Thoracic aorta (tissue), 2 donors: ENCODE measurements around the gene PLCD1. TPM values are rescaled to one million over a fixed set of nuclear protein-coding genes. Genes with fewer than 3 reads are reported as not detected.

Experiments used
- ATAC-seq: fragments of 150-250 bp; one replicate; pipeline ENCODE4 v1.8.0; 2017; ENCODE audit warnings: low read depth; ENCODE audit not compliant: insufficient number of reproducible peaks, low FRiP score
- DNase-seq: peaks from one replicate; pipeline ENCODE4 v3.0.0-alpha.2; 2020; ENCODE audit warnings: low spot score
- H3K27ac ChIP-seq, 2 donors: fragments of 200-600 bp; sonication (generic); 1 replicate in 1 of 2; 2 replicates in 1 of 2; pipeline ENCODE4 v1.5.1; 2016; ENCODE audit warnings: mild to moderate bottlenecking in 2 of 2, moderate library complexity in 2 of 2
- H3K27me3 ChIP-seq: fragments of 200-600 bp; sonication (generic); replicated peaks from 2 replicates; pipeline ENCODE4 v1.6.0; 2016; ENCODE audit warnings: mild to moderate bottlenecking; ENCODE audit not compliant: insufficient read depth
- H3K36me3 ChIP-seq: fragments of 200-600 bp; sonication (generic); one replicate; pipeline ENCODE4 v1.5.1; 2016
- H3K4me1 ChIP-seq, 2 donors: fragments of 200-600 bp; sonication (generic); 1 replicate in 1 of 2; 2 replicates in 1 of 2; pipeline versions ENCODE4 v1.5.1 to v1.6.0; 2016; ENCODE audit warnings: low read depth in 2 of 2, mild to moderate bottlenecking in 1 of 2; ENCODE audit not compliant: control insufficient read depth in 1 of 2
- H3K4me3 ChIP-seq: fragments of 200-600 bp; sonication (generic); 2 replicates; pipeline ENCODE4 v1.5.1; 2016; ENCODE audit warnings: mild to moderate bottlenecking
- H3K9me3 ChIP-seq: fragments of 200-600 bp; sonication (generic); 2 replicates; pipeline ENCODE4 v1.5.1; 2016
- total RNA-seq, 2 donors: library from RNA; depleted of rRNA; stranded (reverse); fragments of >200 nt; gene quantifications; one replicate each; pipeline versions ENCODE4 v1.1.0 to v1.2.3, GENCODE V29; 2016
- TF ChIP-seq, protein P1 (sequence below): fragments of 200-600 bp; sonication (generic); IDR thresholded peaks from one replicate; pipeline ENCODE4 v1.5.1; 2019; ENCODE audit warnings: antibody characterized with exemption

The PLCD1 gene
- total RNA-seq, 2 donors from 2014 or later, result 34.8 to 93.3 TPM

GRCh38 chr3:38018296-38019266 is 10.9 kb downstream of the PLCD1 start:
- H3K4me1 ChIP-seq, result peaks cover 0 to under 1% of the 10 kb centered on the region in 2 donors
- DNase-seq, result no peak
- no peak for ATAC-seq
- no peaks in the 10 kb centered on the region for H3K9me3 ChIP-seq
- H3K27ac ChIP-seq, result no peak overlapping the region
- TF ChIP-seq, protein P1, sequence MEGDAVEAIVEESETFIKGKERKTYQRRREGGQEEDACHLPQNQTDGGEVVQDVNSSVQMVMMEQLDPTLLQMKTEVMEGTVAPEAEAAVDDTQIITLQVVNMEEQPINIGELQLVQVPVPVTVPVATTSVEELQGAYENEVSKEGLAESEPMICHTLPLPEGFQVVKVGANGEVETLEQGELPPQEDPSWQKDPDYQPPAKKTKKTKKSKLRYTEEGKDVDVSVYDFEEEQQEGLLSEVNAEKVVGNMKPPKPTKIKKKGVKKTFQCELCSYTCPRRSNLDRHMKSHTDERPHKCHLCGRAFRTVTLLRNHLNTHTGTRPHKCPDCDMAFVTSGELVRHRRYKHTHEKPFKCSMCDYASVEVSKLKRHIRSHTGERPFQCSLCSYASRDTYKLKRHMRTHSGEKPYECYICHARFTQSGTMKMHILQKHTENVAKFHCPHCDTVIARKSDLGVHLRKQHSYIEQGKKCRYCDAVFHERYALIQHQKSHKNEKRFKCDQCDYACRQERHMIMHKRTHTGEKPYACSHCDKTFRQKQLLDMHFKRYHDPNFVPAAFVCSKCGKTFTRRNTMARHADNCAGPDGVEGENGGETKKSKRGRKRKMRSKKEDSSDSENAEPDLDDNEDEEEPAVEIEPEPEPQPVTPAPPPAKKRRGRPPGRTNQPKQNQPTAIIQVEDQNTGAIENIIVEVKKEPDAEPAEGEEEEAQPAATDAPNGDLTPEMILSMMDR, result no peak
- H3K27me3 ChIP-seq, result no peaks in the 10 kb centered on the region
- peaks cover 39% of the 10 kb centered on the region for H3K36me3 ChIP-seq
- H3K4me3 ChIP-seq, result no peak overlapping the region

DNA sequence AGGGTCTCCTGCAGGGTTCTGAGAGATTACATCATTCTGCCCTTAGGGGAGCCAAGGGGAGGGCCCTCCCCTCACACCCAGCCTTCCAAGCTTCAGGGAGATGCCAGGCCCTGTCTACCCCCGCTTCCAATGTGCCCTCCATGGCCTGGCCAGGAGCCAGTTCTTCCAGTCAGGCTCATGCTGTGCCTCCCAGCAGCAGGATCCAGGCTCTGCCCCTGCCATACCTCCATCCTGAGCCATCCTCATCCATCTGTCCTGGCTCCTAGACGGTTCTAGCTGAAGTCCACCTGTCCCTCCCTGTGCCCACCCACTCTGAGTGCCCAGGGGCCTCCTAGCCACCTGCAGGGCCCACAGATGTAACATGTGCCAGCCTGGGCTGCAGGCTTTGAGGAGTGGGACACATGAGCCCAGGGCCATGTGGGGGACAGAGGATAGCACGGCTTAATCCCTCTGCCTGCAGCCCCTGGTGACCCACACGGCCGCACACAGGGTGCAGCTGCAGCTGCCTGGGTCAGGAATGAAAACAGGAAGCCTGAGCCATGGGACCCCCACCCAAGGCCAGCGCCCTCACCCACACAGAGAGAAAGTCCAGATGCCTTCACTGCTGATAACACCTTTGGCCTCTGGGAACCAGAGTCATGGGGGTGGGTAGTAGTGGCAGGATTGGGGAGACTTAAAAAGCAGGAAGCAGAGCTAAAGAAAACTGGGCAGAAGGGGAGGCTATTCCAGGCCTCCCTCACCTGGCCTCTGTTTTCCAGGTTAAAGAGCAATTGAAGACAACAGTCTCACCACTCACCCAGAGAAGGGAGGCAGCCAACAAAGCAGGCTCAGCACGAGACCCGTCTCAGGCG is 11.8 kb downstream of the PLCD1 start:
- Histone ChIP-seq H3K4me1 (no peaks in the 10 kb centered on the region), H3K9me3 (no peaks in the 10 kb centered on the region), H3K27ac (no peak overlapping the region), H3K4me3 (no peak overlapping the region), H3K27me3 (no peaks in the 10 kb centered on the region), H3K36me3 (peaks cover 39% of the 10 kb centered on the region)
- TF ChIP-seq, protein P1, result no peak
- no peak for DNase-seq
- no peak for ATAC-seq

GRCh38 chr3:38016847-38017444 is 12.5 kb downstream of the PLCD1 start:
- no peaks in the 10 kb centered on the region for H3K4me1 ChIP-seq
- ATAC-seq, result no peak

DNA sequence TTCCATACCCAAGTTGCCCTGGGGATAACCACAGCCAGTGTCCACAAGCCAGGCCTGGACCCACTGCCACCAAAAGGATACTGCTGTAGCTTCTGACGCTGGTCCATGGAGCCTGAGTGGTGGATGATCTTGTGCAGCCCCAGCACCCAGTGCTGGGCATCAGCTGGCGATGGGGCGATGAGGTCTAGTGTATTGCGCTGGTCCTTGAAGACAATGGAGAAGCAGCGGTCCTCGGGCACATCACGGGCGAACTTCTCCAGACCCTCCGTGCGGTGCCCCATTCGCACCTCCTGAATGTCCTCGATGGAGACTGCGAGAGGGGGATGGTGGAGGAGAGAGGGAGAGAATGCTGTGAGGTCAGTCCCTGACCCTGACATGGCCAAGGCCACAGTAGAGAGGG is 13.0 kb downstream of the PLCD1 start:
- Histone ChIP-seq H3K27ac (no peak overlapping the region), H3K36me3 (peaks cover 42% of the 10 kb centered on the region), H3K9me3 (no peaks in the 10 kb centered on the region), H3K27me3 (no peaks in the 10 kb centered on the region), H3K4me3 (no peak overlapping the region), H3K4me1 (no peaks in the 10 kb centered on the region)
- no peak for DNase-seq
- ATAC-seq, result no peak
- TF ChIP-seq, protein P1, result no peak

More at GRCh38 chr3:38016847-38017444, 12.5 kb downstream of the PLCD1 start:
- DNase-seq, result no peak
- no peak overlapping the region for H3K27ac ChIP-seq
- H3K27me3 ChIP-seq, result no peaks in the 10 kb centered on the region
- no peaks in the 10 kb centered on the region for H3K9me3 ChIP-seq
- TF ChIP-seq, protein P1, result no peak
- peaks cover 39% of the 10 kb centered on the region for H3K36me3 ChIP-seq
- H3K4me3 ChIP-seq, result no peak overlapping the region
